Esophagus (tissue), 2 donors: ENCODE measurements around the gene APOL5. TPM values are rescaled to one million over a fixed set of nuclear protein-coding genes. Genes with fewer than 3 reads are reported as not detected.

Experiments
- H3K27ac ChIP-seq, 2 donors: one replicate each; pipeline ENCODE4 v1.5.1; 2013; ENCODE audit warnings: low read depth in 2 of 2, mild to moderate bottlenecking in 2 of 2, inconsistent platforms in 1 of 2, low read length in 1 of 2, moderate library complexity in 1 of 2
- H3K27me3 ChIP-seq, 2 donors: one replicate each; pipeline ENCODE4 v1.6.1; 2013; ENCODE audit warnings: low read length in 2 of 2, control low read depth in 1 of 2, mild to moderate bottlenecking in 1 of 2; ENCODE audit not compliant: insufficient read depth in 2 of 2, control insufficient read depth in 1 of 2
- H3K36me3 ChIP-seq, 2 donors: one replicate each; pipeline ENCODE4 v1.6.1; 2013; ENCODE audit warnings: low read length in 1 of 2; ENCODE audit not compliant: control insufficient read depth in 2 of 2, insufficient read depth in 2 of 2
- H3K4me1 ChIP-seq, 2 donors: one replicate each; pipeline ENCODE4 v1.6.1; 2013; ENCODE audit warnings: low read length in 1 of 2; ENCODE audit not compliant: control insufficient read depth in 2 of 2, insufficient read depth in 2 of 2
- H3K4me3 ChIP-seq, 2 donors: one replicate each; pipeline ENCODE4 v1.5.1; 2013; ENCODE audit warnings: low read length in 2 of 2, mild to moderate bottlenecking in 2 of 2, low read depth in 1 of 2, moderate library complexity in 1 of 2
- H3K9me3 ChIP-seq, 2 donors: one replicate each; pipeline ENCODE4 v1.6.1; 2013; ENCODE audit warnings: mild to moderate bottlenecking in 2 of 2, low read depth in 1 of 2, low read length in 1 of 2, moderate library complexity in 1 of 2; ENCODE audit not compliant: control insufficient read depth in 2 of 2, insufficient read depth in 1 of 2
- WGBS, 2 donors: extraction: QIAGEN DNeasy Blood & Tissue Kit; methylation state at CpG; one replicate each; pipeline ENCODE4 v1.1.7; 2013; 5-methylcytosine and 5-hydroxymethylcytosine counted together
- polyA plus RNA-seq, 2 donors: library from polyadenylated mRNA; stranded (reverse); fragments of 200-250 nt; gene quantifications; one replicate each; pipeline ENCODE4 v1.2.3, GENCODE V29; 2013
- donor health status: healthy with polysubstance abuse.
- donor health status: Bipolar disorder and iron deficiency.

Gene APOL5
- polyA plus RNA-seq, 2 donors: not detected

DNA sequence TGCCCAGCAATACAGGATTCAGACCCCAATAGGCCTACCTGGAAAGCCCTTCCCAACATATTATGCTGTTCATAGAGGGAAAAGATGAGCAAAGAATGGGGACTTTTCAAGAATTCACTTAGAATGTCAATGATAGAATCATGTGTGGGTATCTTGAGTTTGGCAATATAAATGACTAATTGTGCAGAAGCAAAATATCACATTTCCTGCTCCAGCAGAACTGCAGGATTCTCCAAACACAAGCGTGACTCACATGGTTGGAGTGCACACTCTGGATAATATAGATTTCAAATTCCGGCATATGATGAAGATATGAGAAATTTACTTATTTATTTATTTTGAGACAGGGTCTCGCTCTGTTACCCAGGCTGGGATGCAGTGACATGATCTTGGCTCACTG, 12.5 kb upstream of the APOL5 start:
- Histone ChIP-seq H3K9me3 (no peaks in the 10 kb centered on the region), H3K4me1 (no peaks in the 10 kb centered on the region), H3K27ac (no peak overlapping the region), H3K4me3 (no peak overlapping the region), H3K36me3 (no peaks in the 10 kb centered on the region), H3K27me3 (no peaks in the 10 kb centered on the region)
- WGBS, 2 donors: 92% methylated on average over 3 of the region's 3 CpGs

DNA sequence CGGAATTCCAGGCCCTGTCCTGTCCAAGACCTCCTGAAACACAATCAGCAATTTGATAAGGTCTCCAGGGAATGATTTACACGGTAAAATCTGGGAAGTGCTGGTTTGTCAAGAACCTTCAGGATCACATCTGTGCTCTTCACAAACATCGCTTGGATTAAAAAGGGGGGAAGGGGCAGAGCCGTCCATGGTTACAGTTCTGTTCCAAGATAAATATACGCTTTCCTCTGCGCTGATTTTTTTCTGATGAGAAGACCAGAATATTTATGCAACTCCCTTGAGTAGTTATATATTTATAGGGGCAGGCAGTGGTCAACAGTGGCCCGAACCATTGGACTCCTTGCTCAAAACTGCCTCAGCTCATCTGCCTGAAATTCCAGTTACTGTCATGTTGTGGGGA, 9.2 kb upstream of the APOL5 start:
- Histone ChIP-seq H3K4me1 (no peaks in the 10 kb centered on the region), H3K27ac (no peak overlapping the region), H3K9me3 (no peaks in the 10 kb centered on the region), H3K27me3 (no peaks in the 10 kb centered on the region), H3K4me3 (no peak overlapping the region), H3K36me3 (no peaks in the 10 kb centered on the region)
- 57 to 66% methylated on average over 7 of the region's 7 CpGs for WGBS, 2 donors

DNA sequence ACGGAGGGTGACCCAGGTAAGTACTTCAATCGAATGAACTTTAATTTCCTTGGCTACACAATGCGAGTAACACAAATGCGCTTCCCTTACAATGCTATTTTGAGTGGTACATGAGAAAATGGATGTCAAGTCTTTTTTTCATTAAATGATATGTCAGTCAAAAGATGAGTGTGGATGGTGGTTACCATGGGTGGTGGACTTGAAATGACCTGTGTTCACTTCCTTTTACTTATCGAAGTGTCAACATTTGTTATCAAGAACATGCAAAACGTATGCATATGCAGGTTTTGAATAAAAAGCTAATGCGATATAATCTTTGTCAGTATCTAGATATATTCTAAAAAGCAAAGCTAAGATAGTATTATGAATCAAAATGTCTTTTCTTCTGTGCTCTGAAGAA, 8.8 kb upstream of the APOL5 start:
- H3K27ac ChIP-seq: no peak overlapping the region
- no peak overlapping the region for H3K4me3 ChIP-seq
- WGBS, 2 donors: 71 to 82% methylated on average over 7 of the region's 7 CpGs
- H3K36me3 ChIP-seq: no peaks in the 10 kb centered on the region
- no peaks in the 10 kb centered on the region for H3K27me3 ChIP-seq
- no peaks in the 10 kb centered on the region for H3K9me3 ChIP-seq
- H3K4me1 ChIP-seq: no peaks in the 10 kb centered on the region

DNA sequence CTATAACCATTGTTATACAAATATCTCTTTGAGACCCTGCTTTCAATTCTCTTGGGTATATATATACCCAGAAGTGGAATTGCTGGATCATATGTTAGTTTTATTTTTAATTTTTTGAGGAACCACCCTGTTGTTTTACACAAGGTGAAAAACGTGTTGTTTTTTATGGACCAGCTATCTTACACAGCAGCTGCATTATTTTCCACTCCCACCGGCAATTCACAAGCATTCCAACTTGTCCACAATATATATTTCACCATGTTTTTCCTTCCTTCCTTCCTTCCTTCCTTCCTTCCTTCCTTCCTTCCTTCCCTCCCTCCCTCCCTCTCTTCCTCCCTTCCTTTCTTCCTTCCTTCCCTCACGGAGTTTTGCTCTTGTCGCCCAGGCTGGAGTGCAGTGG, 6.3 kb upstream of the APOL5 start:
- H3K27me3 ChIP-seq: no peaks in the 10 kb centered on the region
- H3K4me3 ChIP-seq: no peak overlapping the region
- no peaks in the 10 kb centered on the region for H3K36me3 ChIP-seq
- no peaks in the 10 kb centered on the region for H3K4me1 ChIP-seq
- WGBS, 2 donors: 74 to 77% methylated on average over 4 of the region's 4 CpGs
- H3K9me3 ChIP-seq: no peaks in the 10 kb centered on the region
- no peak overlapping the region for H3K27ac ChIP-seq

DNA sequence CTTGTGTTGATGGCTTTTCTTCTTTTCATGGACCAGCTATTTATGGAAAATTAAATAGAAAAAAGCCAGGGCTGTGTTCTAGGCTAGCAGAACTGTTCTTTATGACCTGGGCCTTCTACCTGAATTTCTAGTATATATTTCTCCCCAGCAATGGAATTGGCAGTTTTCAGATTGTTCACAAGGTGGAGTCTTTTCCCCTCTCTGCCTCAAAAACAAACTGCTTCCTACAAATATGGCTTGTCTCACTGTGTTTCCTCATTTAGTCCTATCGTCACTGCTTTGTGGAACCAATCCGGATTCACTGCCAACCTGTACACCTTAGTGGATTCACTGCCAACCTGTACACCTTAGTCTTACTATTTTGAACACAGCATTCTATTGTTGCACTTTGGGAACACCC, 5.0 kb upstream of the APOL5 start:
- 87 to 92% methylated on average over 2 of the region's 2 CpGs for WGBS, 2 donors
- Histone ChIP-seq H3K27me3 (no peaks in the 10 kb centered on the region), H3K4me3 (no peak overlapping the region), H3K27ac (no peak overlapping the region), H3K9me3 (no peaks in the 10 kb centered on the region), H3K36me3 (no peaks in the 10 kb centered on the region), H3K4me1 (no peaks in the 10 kb centered on the region)

DNA sequence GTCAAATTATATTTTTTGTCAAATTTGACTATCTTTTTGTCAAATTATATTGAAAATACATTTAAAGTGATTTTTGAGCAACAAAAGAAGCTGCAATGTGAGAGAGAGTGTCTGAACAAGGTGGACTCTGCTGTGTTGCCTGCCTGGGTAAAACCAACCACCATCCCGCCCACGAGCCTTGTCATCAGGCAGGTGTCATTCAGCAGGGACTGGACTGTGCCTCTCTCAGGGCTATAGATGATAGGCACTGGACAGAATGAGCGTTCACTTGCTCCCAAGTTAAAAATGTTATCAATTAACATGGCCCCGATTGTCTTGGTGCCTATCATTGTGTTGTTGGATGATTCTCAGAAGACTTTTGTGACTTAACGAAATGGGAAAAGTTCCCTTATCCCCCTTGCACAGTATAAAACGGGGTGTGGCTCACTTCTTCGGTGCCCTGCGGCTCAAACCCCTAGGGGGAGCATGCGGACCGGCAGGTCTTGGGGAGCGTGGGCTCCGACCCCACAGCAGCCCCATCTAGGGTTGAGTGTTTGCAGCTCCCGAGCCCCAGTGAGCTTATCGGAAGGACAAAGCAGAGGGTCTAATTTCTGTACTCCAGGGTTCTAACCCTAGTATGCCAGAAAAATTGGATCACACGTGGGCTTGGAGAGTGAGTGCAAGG, 1.7 kb downstream of the APOL5 start:
- Histone ChIP-seq H3K9me3 (no peaks in the 10 kb centered on the region), H3K27ac (no peak overlapping the region), H3K4me3 (no peak overlapping the region), H3K4me1 (no peaks in the 10 kb centered on the region), H3K27me3 (no peaks in the 10 kb centered on the region), H3K36me3 (no peaks in the 10 kb centered on the region)
- 78 to 83% methylated on average over 15 of the region's 15 CpGs for WGBS, 2 donors

DNA sequence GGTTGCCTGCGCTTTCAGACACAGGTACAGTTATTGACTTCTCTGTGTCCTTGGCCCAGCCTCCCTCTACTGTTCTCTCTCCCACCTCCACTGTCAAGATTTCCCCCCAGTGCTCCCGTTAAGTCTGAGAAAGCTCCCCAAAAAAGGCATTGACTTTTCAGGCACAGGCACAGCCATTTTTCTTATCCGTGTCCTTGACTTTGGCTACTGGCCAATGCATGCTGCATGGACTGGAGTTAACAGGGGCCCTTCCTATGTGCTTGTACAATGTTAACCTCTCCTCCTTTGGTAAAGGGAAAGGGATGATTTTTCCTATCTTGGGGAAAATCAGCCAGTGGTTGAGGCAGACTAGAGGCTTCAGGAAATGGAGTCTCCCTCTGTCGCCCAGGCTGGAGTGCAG, 4.3 kb downstream of the APOL5 start:
- Histone ChIP-seq H3K36me3 (no peaks in the 10 kb centered on the region), H3K4me3 (no peak overlapping the region), H3K4me1 (peaks cover 0 to 1% of the 10 kb centered on the region in 2 donors), H3K27me3 (no peaks in the 10 kb centered on the region), H3K9me3 (no peaks in the 10 kb centered on the region), H3K27ac (no peak overlapping the region)
- WGBS, 2 donors: 72 to 75% methylated on average over 4 of the region's 4 CpGs

DNA sequence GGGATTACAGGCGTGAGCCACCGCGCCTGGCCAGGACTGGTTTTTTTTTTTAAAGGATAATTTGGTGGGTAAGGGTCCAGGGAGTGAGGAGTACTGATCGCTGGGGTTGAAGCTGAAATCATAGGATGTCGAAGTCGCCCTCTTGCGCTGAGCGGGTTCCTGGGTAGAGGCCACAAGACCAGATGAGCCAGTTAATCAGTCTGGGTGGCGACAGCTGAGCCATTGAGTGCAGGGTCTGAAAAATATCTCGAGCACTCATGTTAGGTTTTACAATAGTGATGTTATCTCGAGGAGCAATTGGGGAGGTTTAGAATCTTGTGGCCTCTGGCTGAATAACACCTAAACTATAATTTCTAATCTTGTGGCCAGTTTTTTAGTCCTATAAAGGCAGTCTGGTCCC, 7.8 kb downstream of the APOL5 start:
- H3K9me3 ChIP-seq: no peaks in the 10 kb centered on the region
- no peaks in the 10 kb centered on the region for H3K27me3 ChIP-seq
- 84 to 91% methylated on average over 11 of the region's 11 CpGs for WGBS, 2 donors
- H3K4me1 ChIP-seq: peaks cover 2 to 7% of the 10 kb centered on the region in 2 donors
- H3K27ac ChIP-seq: no peak overlapping the region
- H3K4me3 ChIP-seq: no peak overlapping the region
- H3K36me3 ChIP-seq: no peaks in the 10 kb centered on the region

DNA sequence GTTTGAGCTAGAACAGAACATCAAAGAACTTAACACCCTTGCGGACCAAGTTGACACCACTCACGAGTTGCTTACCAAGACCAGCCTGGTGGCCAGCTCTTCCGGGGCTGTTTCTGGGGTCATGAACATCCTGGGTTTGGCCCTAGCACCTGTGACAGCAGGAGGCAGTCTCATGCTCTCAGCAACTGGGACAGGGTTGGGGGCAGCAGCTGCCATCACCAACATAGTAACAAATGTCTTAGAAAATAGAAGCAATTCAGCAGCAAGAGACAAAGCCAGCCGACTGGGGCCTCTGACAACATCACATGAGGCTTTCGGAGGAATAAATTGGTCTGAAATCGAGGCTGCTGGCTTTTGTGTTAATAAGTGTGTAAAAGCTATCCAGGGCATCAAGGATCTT, 8.7 kb downstream of the APOL5 start:
- H3K4me3 ChIP-seq: no peak overlapping the region
- H3K27ac ChIP-seq: no peak overlapping the region
- H3K4me1 ChIP-seq: peaks cover 2 to 7% of the 10 kb centered on the region in 2 donors
- H3K36me3 ChIP-seq: no peaks in the 10 kb centered on the region
- no peaks in the 10 kb centered on the region for H3K27me3 ChIP-seq
- no peaks in the 10 kb centered on the region for H3K9me3 ChIP-seq
- 83% methylated on average over 6 of the region's 6 CpGs for WGBS, 2 donors

DNA sequence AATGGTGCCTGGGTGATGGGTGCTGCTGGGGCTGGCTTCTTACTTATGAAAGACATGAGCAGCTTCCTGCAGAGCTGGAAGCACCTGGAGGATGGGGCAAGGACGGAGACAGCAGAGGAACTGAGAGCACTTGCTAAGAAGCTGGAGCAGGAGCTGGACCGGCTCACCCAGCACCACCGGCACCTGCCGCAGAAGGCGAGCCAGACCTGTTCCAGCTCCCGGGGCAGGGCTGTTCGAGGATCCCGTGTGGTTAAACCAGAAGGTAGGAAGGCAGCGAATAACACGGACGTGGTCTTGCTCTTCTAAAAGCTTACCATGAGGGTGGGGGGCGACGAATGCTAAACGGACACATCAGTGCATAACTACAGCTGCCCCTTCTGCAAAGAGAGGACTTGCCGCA, 9.3 kb downstream of the APOL5 start:
- Histone ChIP-seq H3K9me3 (no peaks in the 10 kb centered on the region), H3K4me1 (peaks cover 2 to 7% of the 10 kb centered on the region in 2 donors), H3K27me3 (no peaks in the 10 kb centered on the region), H3K27ac (no peak overlapping the region), H3K4me3 (no peak overlapping the region), H3K36me3 (no peaks in the 10 kb centered on the region)
- 88 to 91% methylated on average over 15 of the region's 15 CpGs for WGBS, 2 donors
